H1 (cell line): ENCODE measurements around the gene MFRP. TPM values are rescaled to one million over a fixed set of nuclear protein-coding genes. Genes with fewer than 3 reads are reported as not detected.

Experiments used
- CTCF ChIA-PET: fragments of 300-600 bp; sonication (Branson Sonifier 250); formaldehyde crosslinking; loops from one replicate; lab custom pipeline; 2021; ENCODE audit not compliant: partially characterized antibody; lab: Charles Lee
- POLR2A ChIA-PET: fragments of 300-600 bp; sonication (Branson Sonifier 250); formaldehyde crosslinking; loops from one replicate; lab custom pipeline; 2021; ENCODE audit warnings: inconsistent platforms; ENCODE audit not compliant: partially characterized antibody; lab: Charles Lee
- DNase-seq, 2 experiments: peaks; one replicate each; pipeline versions ENCODE4 v3.0.0 to v3.0.0-alpha.2; 2010 to 2022; ENCODE audit warnings: low spot score in 2 of 2, low read depth in 1 of 2, mixed read lengths in 1 of 2
- FAIRE-seq: peaks from 2 replicates; lab custom pipeline; 2011; peaks lifted over from hg19 to GRCh38; lab: Jason Lieb, UNC
- H2AFZ ChIP-seq: 2 replicates; pipeline ENCODE4 v1.8.1; 2012; ENCODE audit warnings: low read length, inconsistent platforms
- H2AK5ac ChIP-seq: 2 replicates; pipeline ENCODE4 v1.6.1; 2013; ENCODE audit warnings: low read depth, low read length
- H2BK120ac ChIP-seq: replicated peaks from 2 replicates; pipeline ENCODE3; 2013; ENCODE audit warnings: low read depth, low read length, inconsistent platforms
- H2BK12ac ChIP-seq: 2 replicates; pipeline ENCODE4 v1.6.1; 2013; ENCODE audit warnings: low read depth, low read length
- H2BK15ac ChIP-seq: 2 replicates; pipeline ENCODE4 v1.6.1; 2013; ENCODE audit warnings: low read length
- H2BK20ac ChIP-seq: 2 replicates; pipeline ENCODE4 v1.6.1; 2013; ENCODE audit warnings: low read length
- H2BK5ac ChIP-seq: 2 replicates; pipeline ENCODE4 v1.6.1; 2013; ENCODE audit warnings: low read depth, low read length
- H3K14ac ChIP-seq: 2 replicates; pipeline ENCODE4 v1.6.1; 2013; ENCODE audit warnings: inconsistent platforms; ENCODE audit not compliant: insufficient read length
- H3K18ac ChIP-seq: 2 replicates; pipeline ENCODE4 v1.6.1; 2013; ENCODE audit warnings: low read length; ENCODE audit errors: extremely low read depth
- H3K23ac ChIP-seq: 2 replicates; pipeline ENCODE4 v1.6.1; 2013; ENCODE audit warnings: inconsistent platforms; ENCODE audit not compliant: insufficient read length
- H3K23me2 ChIP-seq: 2 replicates; pipeline ENCODE4 v1.6.1; 2013; ENCODE audit warnings: low read depth, low read length
- H3K27ac ChIP-seq: 2 replicates; pipeline ENCODE4 v1.6.1; 2011; ENCODE audit warnings: low read depth, low read length, inconsistent platforms
- H3K27me3 ChIP-seq, 4 experiments: replicated peaks in 1 of 4; 1 replicate in 1 of 4; 2 replicates in 3 of 4; pipeline versions ENCODE4 v1.6.1 to v1.8.1; 2011 to 2013; ENCODE audit warnings: low read length in 3 of 4, mild to moderate bottlenecking in 3 of 4, inconsistent platforms in 2 of 4, mixed read lengths in 2 of 4, moderate library complexity in 1 of 4; ENCODE audit not compliant: control insufficient read depth in 3 of 4, insufficient read depth in 3 of 4; ENCODE audit errors: extremely low read depth in 1 of 4
- H3K36me3 ChIP-seq, 4 experiments: 2 replicates each; pipeline versions ENCODE4 v1.6.1 to v1.8.1; 2011 to 2013; ENCODE audit warnings: mild to moderate bottlenecking in 4 of 4, low read length in 3 of 4, moderate library complexity in 2 of 4, control low read depth in 1 of 4, inconsistent platforms in 1 of 4; ENCODE audit not compliant: insufficient read depth in 4 of 4, control insufficient read depth in 2 of 4
- H3K4ac ChIP-seq: replicated peaks from 2 replicates; pipeline ENCODE3; 2013; ENCODE audit warnings: low read length, low read depth, mixed read lengths, inconsistent platforms; ENCODE audit not compliant: insufficient read length
- H3K4me1 ChIP-seq, 4 experiments: replicated peaks in 1 of 4; 1 replicate in 1 of 4; 2 replicates in 3 of 4; pipeline versions ENCODE4 v1.6.1 to v1.8.1; 2011 to 2013; ENCODE audit warnings: low read length in 3 of 4, inconsistent platforms in 2 of 4, mixed read lengths in 1 of 4; ENCODE audit not compliant: insufficient read depth in 4 of 4, control insufficient read depth in 3 of 4
- H3K4me2 ChIP-seq, 2 experiments: 2 replicates each; pipeline versions ENCODE4 v1.6.1 to v1.8.1; 2011 to 2013; ENCODE audit warnings: low read depth in 2 of 2, low read length in 2 of 2, control low read depth in 1 of 2, inconsistent platforms in 1 of 2, mild to moderate bottlenecking in 1 of 2; ENCODE audit not compliant: insufficient read depth in 1 of 2
- H3K4me3 ChIP-seq, 4 experiments: fragments of 200-600, 300-600 bp in 1 of 4; sonication (generic), shearing (Covaris generic), sonication (Bioruptor Twin) in 1 of 4; 2 replicates each; pipeline versions ENCODE4 v1.5.1 to v1.8.1; 2011 to 2016; ENCODE audit warnings: low read length in 4 of 4, low read depth in 3 of 4, control low read depth in 2 of 4, inconsistent platforms in 2 of 4, mild to moderate bottlenecking in 2 of 4, mixed read lengths in 1 of 4, moderate library complexity in 1 of 4; ENCODE audit not compliant: insufficient read depth in 2 of 4; ENCODE audit errors: extremely low read depth in 1 of 4
- H3K56ac ChIP-seq: replicated peaks from 2 replicates; pipeline ENCODE3; 2013; ENCODE audit warnings: low read depth, mild to moderate bottlenecking, mixed read lengths, low read length, inconsistent platforms; ENCODE audit not compliant: insufficient read length
- H3K79me1 ChIP-seq: 2 replicates; pipeline ENCODE4 v1.6.1; 2013; ENCODE audit warnings: low read depth, low read length, control low read depth
- H3K79me2 ChIP-seq, 2 experiments: 2 replicates each; pipeline versions ENCODE4 v1.6.1 to v1.8.1; 2012 to 2013; ENCODE audit warnings: low read length in 2 of 2, mild to moderate bottlenecking in 2 of 2, inconsistent platforms in 1 of 2; ENCODE audit not compliant: insufficient read depth in 2 of 2, control insufficient read depth in 1 of 2
- H3K9ac ChIP-seq, 4 experiments: replicated peaks in 1 of 4; 1 replicate in 1 of 4; 2 replicates in 3 of 4; pipeline versions ENCODE4 v1.6.1 to v1.8.1; 2011 to 2013; ENCODE audit warnings: low read depth in 3 of 4, low read length in 3 of 4, control low read depth in 2 of 4, mild to moderate bottlenecking in 2 of 4, moderate library complexity in 2 of 4, inconsistent platforms in 1 of 4; ENCODE audit errors: extremely low read depth in 1 of 4
- H3K9me3 ChIP-seq, 2 experiments: 2 replicates each; pipeline versions ENCODE4 v1.6.1 to v1.8.1; 2012 to 2013; ENCODE audit warnings: mild to moderate bottlenecking in 2 of 2, moderate library complexity in 2 of 2, control low read depth in 1 of 2, inconsistent platforms in 1 of 2, low read depth in 1 of 2, low read length in 1 of 2, mixed read lengths in 1 of 2; ENCODE audit not compliant: insufficient read depth in 2 of 2
- H4K20me1 ChIP-seq, 2 experiments: replicated peaks in 1 of 2; 2 replicates each; pipeline versions ENCODE3 to v1.8.1; 2011 to 2013; ENCODE audit warnings: inconsistent platforms in 2 of 2, low read length in 2 of 2, mild to moderate bottlenecking in 1 of 2; ENCODE audit not compliant: insufficient read depth in 2 of 2, control insufficient read depth in 1 of 2
- H4K5ac ChIP-seq: 2 replicates; pipeline ENCODE4 v1.6.1; 2013; ENCODE audit warnings: low read length, low read depth, mixed read lengths, inconsistent platforms; ENCODE audit not compliant: insufficient read length
- H4K8ac ChIP-seq: 2 replicates; pipeline ENCODE4 v1.8.0; 2013; ENCODE audit warnings: mild to moderate bottlenecking, moderate library complexity, low read length, inconsistent platforms; ENCODE audit not compliant: insufficient read depth; ENCODE audit errors: extremely low read depth
- H4K91ac ChIP-seq: replicated peaks from 2 replicates; pipeline ENCODE3; 2013; ENCODE audit warnings: low read length, mixed read lengths, inconsistent platforms; ENCODE audit not compliant: insufficient read length
- BCL11A ChIP-seq, 2 experiments: IDR thresholded peaks; one replicate each; pipeline ENCODE4 v1.6.1; 2011; ENCODE audit warnings: low read depth in 2 of 2, low read length in 2 of 2, mild to moderate bottlenecking in 2 of 2
- POLR2AphosphoS5 ChIP-seq: IDR thresholded peaks from 2 replicates; pipeline ENCODE4 v1.6.1; 2011; ENCODE audit warnings: low read depth, low read length
- SIN3A ChIP-seq, 2 experiments: IDR thresholded peaks in 1 of 2; conservative IDR thresholded peaks in 1 of 2; 2 replicates each; pipeline ENCODE4 v1.6.1; 2011 to 2012; ENCODE audit warnings: low read length in 2 of 2, improper control_type of control experiment in 1 of 2, low read depth in 1 of 2, mild to moderate bottlenecking in 1 of 2
- WGBS, 2 experiments: shearing (Covaris generic) in 1 of 2; methylation state at CpG; one replicate each; pipeline versions ENCODE4 v1.1.6 to v1.1.7; 2013 to 2015; ENCODE audit warnings: low lambda C conversion rate in 2 of 2, mixed read lengths in 2 of 2, inconsistent platforms in 1 of 2, low coverage in 1 of 2, missing lambda C conversion rate in 1 of 2; ENCODE audit not compliant: insufficient replicate concordance in 2 of 2, insufficient coverage in 1 of 2, insufficient read length in 1 of 2; ENCODE audit errors: extremely low coverage in 1 of 2, missing lambda C conversion rate in 1 of 2; 5-methylcytosine and 5-hydroxymethylcytosine counted together
- polyA plus RNA-seq, 7 experiments: library from polyadenylated mRNA; depleted of rRNA in 3 of 7; stranded (reverse) in 5 of 7; unstranded in 2 of 7; fragments of >200 nt in 5 of 7; fragments of 200-250 nt in 2 of 7; gene quantifications; 1 replicate in 5 of 7; 2 replicates in 1 of 7; 4 replicates in 1 of 7; pipeline versions ENCODE4 v1.2.1 to v1.2.3, GENCODE V29; 2011 to 2013; ENCODE audit warnings: missing spikeins in 2 of 7, mixed read lengths in 2 of 7
- total RNA-seq: library from RNA; stranded (reverse); fragmentation: NEBNext Ultra II Directional; extraction: Animal tissue kit (Norgen Biotek cat#: 25700); gene quantifications from 2 replicates; pipeline ENCODE4 v1.2.1, GENCODE V29; 2021
- TF ChIP-seq, protein P1 (sequence below): IDR thresholded peaks from 2 replicates; pipeline ENCODE4 v1.6.1; 2011; ENCODE audit warnings: low read depth, mild to moderate bottlenecking, low read length; ENCODE audit not compliant: insufficient read depth

Gene MFRP
- total and polyA plus RNA-seq, 2 of the 8 experiments (the other 6 are each of a cell fraction or from before 2014, with no cell fraction given): 0.02 TPM; not detected in 1

DNA sequence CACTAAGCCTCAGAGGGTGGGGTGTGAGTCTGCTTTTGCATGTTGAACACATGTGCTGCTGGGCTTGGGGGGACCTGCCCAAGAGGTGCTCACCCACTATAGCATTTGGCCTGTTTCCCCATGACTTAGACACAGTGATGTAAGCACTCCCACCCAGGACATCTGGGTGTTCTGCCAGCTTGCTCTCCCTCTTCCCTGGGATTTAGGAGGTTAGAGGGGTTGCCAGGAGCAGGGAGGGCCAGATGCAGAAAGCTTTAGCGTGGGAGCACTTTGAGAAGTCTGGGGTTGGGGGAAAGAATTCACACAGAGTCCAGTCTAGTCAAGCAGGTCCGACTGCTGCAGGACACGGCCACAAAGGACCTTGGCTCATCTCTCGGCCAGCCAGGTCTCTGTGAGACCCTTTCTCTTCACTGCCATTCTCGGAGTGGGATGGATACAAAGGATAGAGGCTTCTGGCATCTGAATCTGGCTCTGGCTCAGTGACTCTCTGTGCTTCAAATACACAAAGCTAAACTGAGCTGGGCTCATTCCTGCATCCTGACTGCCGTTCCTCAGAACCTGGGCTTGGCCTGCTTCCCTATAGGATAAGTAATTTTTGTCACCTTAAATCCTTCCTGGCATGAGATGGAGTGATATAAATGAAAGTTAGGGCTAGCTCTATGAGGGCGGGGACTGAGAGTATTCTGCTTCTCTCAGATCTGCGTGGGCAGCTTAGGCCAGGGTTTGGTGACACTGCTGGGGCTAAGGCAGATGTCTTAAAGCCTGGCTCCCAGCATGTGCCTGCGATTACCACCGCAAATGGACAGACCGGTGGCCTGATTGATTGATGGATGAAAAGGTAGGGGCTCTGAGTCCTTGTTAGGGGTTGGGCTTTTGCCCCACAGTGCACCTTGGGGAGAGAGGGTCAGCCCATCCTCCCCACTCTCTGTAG is 20.4 kb upstream of the MFRP start:
- no peak overlapping the region for H3K4ac ChIP-seq
- TF ChIP-seq POLR2AphosphoS5: no peak
- TF ChIP-seq, protein P1, sequence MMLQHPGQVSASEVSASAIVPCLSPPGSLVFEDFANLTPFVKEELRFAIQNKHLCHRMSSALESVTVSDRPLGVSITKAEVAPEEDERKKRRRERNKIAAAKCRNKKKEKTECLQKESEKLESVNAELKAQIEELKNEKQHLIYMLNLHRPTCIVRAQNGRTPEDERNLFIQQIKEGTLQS: no peak
- no peak for TF ChIP-seq SIN3A (conservative IDR thresholded peaks at IDR 0.05 in 1 of 2, IDR thresholded peaks at IDR 0.05 in 1 of 2; ENCODE audit: low read depth in 1 of 2, low read length in 2 of 2)
- no peak for TF ChIP-seq BCL11A (IDR thresholded peaks at IDR 0.05; ENCODE audit: low read depth in 2 of 2, low read length in 2 of 2)
- H3K56ac ChIP-seq: no peak overlapping the region
- no peak overlapping the region for H2BK5ac ChIP-seq
- H3K9me3 ChIP-seq: no peaks in the 10 kb centered on the region; a peak in 1 of 4 replicates
- WGBS, 2 experiments: 86% methylated on average over 11 of the region's 11 CpGs; no CpG with 5 or more reads in 1 of the 2 experiments
- H2BK20ac ChIP-seq: no peak overlapping the region
- no peak overlapping the region for H2BK120ac ChIP-seq
- no peak overlapping the region for H3K4me2 ChIP-seq
- no peak overlapping the region for H4K91ac ChIP-seq
- no peak overlapping the region for H2AFZ ChIP-seq
- no peak overlapping the region for H2BK15ac ChIP-seq
- H3K14ac ChIP-seq: no peak overlapping the region
- DNase-seq (no peak), FAIRE-seq (no peak)
- H3K23me2 ChIP-seq: peaks cover 4% of the 10 kb centered on the region; the same call in 1 of the 2 replicates
- H4K8ac ChIP-seq: no peak overlapping the region
- no peak overlapping the region for H3K23ac ChIP-seq
- peaks cover 3 to 23% (median 18%) of the 10 kb centered on the region in 4 experiments for H3K4me1 ChIP-seq
- no peaks in the 10 kb centered on the region for H3K36me3 ChIP-seq
- no peaks in the 10 kb centered on the region for H3K79me1 ChIP-seq
- CTCF ChIA-PET: interaction anchor here (0.9 to 26.3 kb wide), 11 partner anchors 7 to 237 kb away, joined by 3 to 474 read pairs (median 5); partner anchors contain the start of genes C1QTNF5, MFRP, THY1 and USP2
- no peak overlapping the region for H2AK5ac ChIP-seq
- H4K20me1 ChIP-seq: peaks cover 4 to 15% of the 10 kb centered on the region in 2 experiments
- no peaks in the 10 kb centered on the region for H3K79me2 ChIP-seq
- H3K9ac ChIP-seq: no peak overlapping the region
- H3K18ac ChIP-seq: no peak overlapping the region
- H4K5ac ChIP-seq: no peak overlapping the region
- H3K27ac ChIP-seq: no peak overlapping the region
- POLR2A ChIA-PET: interaction anchor here (1.0 to 1.8 kb wide), 2 partner anchors 9 to 193 kb away, joined by 3 to 5 read pairs; no protein-coding TSS in a partner anchor
- H2BK12ac ChIP-seq: no peak overlapping the region
- H3K27me3 ChIP-seq: peaks cover 18 to 37% (median 33%) of the 10 kb centered on the region in 4 experiments
- no peak overlapping the region for H3K4me3 ChIP-seq
